IMR-90 (cell line): ENCODE measurements around the gene PEX16. TPM values are rescaled to one million over a fixed set of nuclear protein-coding genes. Genes with fewer than 3 reads are reported as not detected.
A peak's percentile ranks its signal among the peaks of the same experiment; 100 is the strongest.

Source experiments
- ATAC-seq: fragments of 200-7000 bp; cut with Tn5 transposase; 2 replicates; pipeline ENCODE4 v1.9.1; 2020; ENCODE audit warnings: low read depth, mild to moderate bottlenecking, moderate library complexity
- BruUV-seq: library from RNA; stranded (reverse); fragments of 400-500 nt; replicated peaks from 2 replicates; lab custom pipeline; 2021; lab: Mats Ljungman, UMichigan
- CTCF ChIA-PET: fragments of 300-600 bp; formaldehyde crosslinking; extraction: SDS; loops from one replicate; lab custom pipeline; 2021; ENCODE audit warnings: antibody characterized with exemption; lab: Yijun Ruan, JAX
- POLR2A ChIA-PET: fragments of 300-600 bp; sonication (Branson Sonifier 250); formaldehyde crosslinking; loops from one replicate; lab custom pipeline; 2022; ENCODE audit warnings: antibody characterized with exemption; ENCODE audit not compliant: unreplicated experiment; lab: Charles Lee
- DNase-seq: peaks from one replicate; pipeline ENCODE4 v3.0.0; 2013
- H2AFZ ChIP-seq: replicated peaks from 2 replicates; pipeline ENCODE3; 2013; ENCODE audit warnings: low read length, mild to moderate bottlenecking; ENCODE audit not compliant: poor library complexity
- H2AK5ac ChIP-seq: 2 replicates; pipeline ENCODE4 v1.6.1; 2013; ENCODE audit warnings: low read depth, low read length, inconsistent platforms
- H2AK9ac ChIP-seq: replicated peaks from 2 replicates; pipeline ENCODE3; 2013; ENCODE audit warnings: mild to moderate bottlenecking, low read depth, low read length, moderate library complexity; ENCODE audit not compliant: poor library complexity
- H2BK120ac ChIP-seq: 2 replicates; pipeline ENCODE4 v1.6.1; 2013; ENCODE audit warnings: low read depth, low read length, inconsistent platforms
- H2BK15ac ChIP-seq: 3 replicates; pipeline ENCODE4 v1.6.1; 2013; ENCODE audit warnings: low read depth, low read length, inconsistent platforms
- H2BK20ac ChIP-seq: 2 replicates; pipeline ENCODE4 v1.6.1; 2013; ENCODE audit warnings: low read depth, mild to moderate bottlenecking, inconsistent platforms, low read length, moderate library complexity
- H2BK5ac ChIP-seq: 2 replicates; pipeline ENCODE4 v1.6.1; 2013; ENCODE audit warnings: mild to moderate bottlenecking, low read depth, low read length, inconsistent platforms; ENCODE audit not compliant: poor library complexity, severe bottlenecking
- H3K14ac ChIP-seq: replicated peaks from 2 replicates; pipeline ENCODE4 v1.6.1; 2013; ENCODE audit warnings: low read depth, low read length, inconsistent platforms
- H3K18ac ChIP-seq: 2 replicates; pipeline ENCODE4 v1.6.1; 2013; ENCODE audit warnings: low read depth, low read length, control low read depth
- H3K23ac ChIP-seq: 2 replicates; pipeline ENCODE4 v1.6.1; 2013; ENCODE audit warnings: low read depth, low read length, inconsistent platforms
- H3K27ac ChIP-seq: 2 replicates; pipeline ENCODE4 v1.5.1; 2013; ENCODE audit warnings: mild to moderate bottlenecking, control low read depth, low read length; ENCODE audit not compliant: insufficient read depth
- H3K27me3 ChIP-seq: 2 replicates; pipeline ENCODE4 v1.6.1; 2013; ENCODE audit warnings: low read length; ENCODE audit not compliant: control insufficient read depth, insufficient read depth
- H3K36me3 ChIP-seq: 2 replicates; pipeline ENCODE4 v1.6.1; 2013; ENCODE audit warnings: low read length, mixed read lengths; ENCODE audit not compliant: control insufficient read depth, insufficient read depth
- H3K4ac ChIP-seq: 2 replicates; pipeline ENCODE4 v1.6.1; 2013; ENCODE audit warnings: low read depth, low read length, inconsistent platforms
- H3K4me1 ChIP-seq: 2 replicates; pipeline ENCODE4 v1.6.1; 2013; ENCODE audit warnings: low read length, mixed read lengths; ENCODE audit not compliant: control insufficient read depth, insufficient read depth
- H3K4me2 ChIP-seq: 2 replicates; pipeline ENCODE4 v1.6.1; 2013; ENCODE audit warnings: low read depth, mild to moderate bottlenecking, control low read depth, low read length, moderate library complexity
- H3K4me3 ChIP-seq: 2 replicates; pipeline ENCODE4 v1.5.1; 2013; ENCODE audit warnings: low read depth, mild to moderate bottlenecking, control low read depth, low read length, moderate library complexity; ENCODE audit not compliant: insufficient read depth
- H3K56ac ChIP-seq: 2 replicates; pipeline ENCODE4 v1.6.1; 2013; ENCODE audit warnings: low read length, inconsistent platforms; ENCODE audit not compliant: insufficient read depth; ENCODE audit errors: extremely low read depth
- H3K79me1 ChIP-seq, 2 experiments: 2 replicates each; pipeline ENCODE4 v1.6.1; 2013; ENCODE audit warnings: low read length in 2 of 2, inconsistent platforms in 1 of 2, low read depth in 1 of 2
- H3K9ac ChIP-seq: 2 replicates; pipeline ENCODE4 v1.6.1; 2013; ENCODE audit warnings: low read depth, low read length, control low read depth
- H3K9me1 ChIP-seq: 2 replicates; pipeline ENCODE4 v1.6.1; 2013; ENCODE audit warnings: low read length, inconsistent platforms; ENCODE audit not compliant: insufficient read depth
- H3K9me3 ChIP-seq: 2 replicates; pipeline ENCODE4 v1.6.1; 2013; ENCODE audit warnings: low read length; ENCODE audit not compliant: control insufficient read depth, insufficient read depth
- H4K20me1 ChIP-seq: 2 replicates; pipeline ENCODE4 v1.6.1; 2013; ENCODE audit warnings: low read length, inconsistent platforms; ENCODE audit not compliant: insufficient read depth
- H4K5ac ChIP-seq: 2 replicates; pipeline ENCODE4 v1.6.1; 2013; ENCODE audit warnings: mild to moderate bottlenecking, low read depth, low read length, control low read depth
- H4K8ac ChIP-seq, 2 experiments: 2 replicates each; pipeline ENCODE4 v1.6.1; 2013; ENCODE audit warnings: low read depth in 2 of 2, low read length in 2 of 2, control low read depth in 1 of 2, inconsistent platforms in 1 of 2
- H4K91ac ChIP-seq: 2 replicates; pipeline ENCODE4 v1.6.1; 2013; ENCODE audit warnings: low read depth, low read length, inconsistent platforms; ENCODE audit not compliant: insufficient read depth
- BHLHE40 ChIP-seq: fragments of 150-350 bp; IDR thresholded peaks from 2 replicates; pipeline ENCODE4 v1.6.1; 2016; ENCODE audit warnings: mild to moderate bottlenecking, low read depth, low read length
- CEBPB ChIP-seq: IDR thresholded peaks from 2 replicates; pipeline ENCODE4 v1.6.1; 2012; ENCODE audit warnings: low read depth, low read length, improper control_type of control experiment
- CHD1 ChIP-seq: IDR thresholded peaks from 2 replicates; pipeline ENCODE4 v1.6.1; 2012; ENCODE audit warnings: low read depth, low read length, improper control_type of control experiment
- MAFK ChIP-seq: IDR thresholded peaks from 2 replicates; pipeline ENCODE4 v1.6.1; 2012; ENCODE audit warnings: low read depth, low read length, improper control_type of control experiment
- MAZ ChIP-seq: IDR thresholded peaks from 2 replicates; pipeline ENCODE4 v1.6.1; 2012; ENCODE audit warnings: low read depth, mild to moderate bottlenecking, low read length, improper control_type of control experiment, moderate library complexity, borderline replicate concordance
- MXI1 ChIP-seq: IDR thresholded peaks from 2 replicates; pipeline ENCODE4 v1.6.1; 2012; ENCODE audit warnings: low read depth, mild to moderate bottlenecking, low read length, moderate library complexity, borderline replicate concordance
- NFE2L2 ChIP-seq: fragments of 150-350 bp; IDR thresholded peaks from 2 replicates; pipeline ENCODE4 v1.6.1; 2016; ENCODE audit warnings: low read depth, mild to moderate bottlenecking, low read length
- POLR2A ChIP-seq: IDR thresholded peaks from 2 replicates; pipeline ENCODE4 v1.6.1; 2012; ENCODE audit warnings: mild to moderate bottlenecking, low read depth, low read length
- RAD21 ChIP-seq: IDR thresholded peaks from 2 replicates; pipeline ENCODE4 v1.6.1; 2012; ENCODE audit warnings: low read length, improper control_type of control experiment
- RCOR1 ChIP-seq: IDR thresholded peaks from 2 replicates; pipeline ENCODE4 v1.6.1; 2012; ENCODE audit warnings: mild to moderate bottlenecking, low read length, improper control_type of control experiment; ENCODE audit not compliant: insufficient replicate concordance
- RFX5 ChIP-seq: IDR thresholded peaks from 2 replicates; pipeline ENCODE4 v1.8.0; 2012; ENCODE audit warnings: low read depth, mild to moderate bottlenecking, low read length, moderate library complexity
- SMC3 ChIP-seq: fragments of 150-350 bp; IDR thresholded peaks from 2 replicates; pipeline ENCODE4 v1.6.1; 2016; ENCODE audit warnings: low read depth, mild to moderate bottlenecking, antibody characterized with exemption, low read length, moderate library complexity
- WGBS, 2 experiments: methylation state at CpG; one replicate each; pipeline versions ENCODE4 v1.1.5 to v1.1.7; 2013; ENCODE audit warnings: missing lambda C conversion rate in 2 of 2; ENCODE audit not compliant: insufficient read length in 1 of 2; ENCODE audit errors: extremely low coverage in 2 of 2; 5-methylcytosine and 5-hydroxymethylcytosine counted together
- dilution Hi-C: fragments of 300-500 bp; cut with HindIII; formaldehyde crosslinking; loops from one replicate; pipeline ENCODE4 v1.14.3; 2018; ENCODE audit warnings: low sequenced_read_pairs; ENCODE audit not compliant: unreplicated experiment
- in situ Hi-C: fragments of 300-500 bp; cut with MboI; formaldehyde crosslinking; loops from 3 replicates; pipeline ENCODE4 v1.14.3; 2019; ENCODE audit warnings: low sequenced_read_pairs, inconsistent platforms, mixed read lengths
- intact Hi-C: fragments of 100-400 bp; cut with micrococcal nuclease; formaldehyde crosslinking; loops from 2 replicates; pipeline ENCODE4 v1.10.0; 2022
- polyA plus RNA-seq, 3 experiments: library from polyadenylated mRNA; depleted of rRNA; stranded (reverse); fragments of >200 nt; gene quantifications; 2 replicates each; pipeline ENCODE4 v1.2.3, GENCODE V29; 2012; ENCODE audit warnings: low replicate concordance in 1 of 3
- total RNA-seq: library from RNA; depleted of rRNA; stranded (reverse); fragments of >200 nt; gene quantifications from 2 replicates; pipeline ENCODE4 v1.2.3, GENCODE V29; 2012
- TF ChIP-seq, protein P1 (sequence below): fragments of 150-350 bp; IDR thresholded peaks from 2 replicates; pipeline ENCODE4 v1.6.1; 2017; ENCODE audit warnings: mild to moderate bottlenecking, antibody characterized with exemption, low read length, low read depth
- TF ChIP-seq, protein P2 (sequence below): conservative IDR thresholded peaks from 2 replicates; pipeline ENCODE4 v1.5.1; 2012; ENCODE audit warnings: mild to moderate bottlenecking, low read depth, low read length, improper control_type of control experiment

The PEX16 gene
- total and polyA plus RNA-seq, 2 of the 4 experiments (the other 2 are of a cell fraction): 17.9 to 23.3 TPM

DNA sequence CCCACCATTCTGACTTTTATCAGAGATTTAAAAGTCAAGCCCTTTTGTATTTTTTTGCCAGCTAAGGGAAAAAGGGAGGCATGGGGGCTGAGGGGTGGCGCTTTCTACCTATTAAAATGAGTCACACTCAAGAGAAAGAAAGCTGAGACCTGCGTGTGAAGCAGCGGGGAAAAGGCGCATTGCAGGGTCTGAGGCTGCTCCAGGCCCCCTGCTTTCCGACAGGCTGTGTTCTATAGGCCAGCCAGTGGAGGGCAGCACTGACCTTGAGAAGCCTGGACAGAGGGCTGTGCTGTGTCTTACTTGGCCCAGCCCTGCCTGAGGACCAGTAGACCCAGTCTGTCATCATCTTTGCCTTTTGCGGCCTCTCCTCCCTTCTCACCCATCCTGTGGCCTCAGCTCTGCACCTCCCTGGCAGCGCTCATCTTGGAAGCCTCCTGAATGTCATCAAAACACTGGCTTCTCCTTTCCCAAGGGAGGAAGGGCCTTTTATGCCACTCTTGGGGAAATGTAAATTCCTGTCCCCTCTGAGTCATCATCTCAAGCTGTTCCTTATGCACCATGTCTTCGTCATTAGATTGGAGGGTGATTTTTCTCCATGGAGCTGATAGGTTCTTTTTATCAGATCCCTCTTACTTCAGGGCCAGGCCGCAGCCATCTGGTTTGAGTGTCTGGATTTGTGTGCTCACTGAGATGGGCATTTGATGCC lies 44.9 kb downstream of the PEX16 start:
- peaks cover 12% of the 10 kb centered on the region for H3K9me1 ChIP-seq
- H3K27ac ChIP-seq: no peak overlapping the region
- peak; percentile 98 for ATAC-seq
- peak; percentile 95 for DNase-seq
- H4K8ac ChIP-seq: peak overlapping the region in 1 of 2 experiments; percentile 21; a peak in 1 of 4 replicates
- no peak overlapping the region for H2AK5ac ChIP-seq
- peaks cover 57% of the 10 kb centered on the region for H3K36me3 ChIP-seq
- no peak overlapping the region for H3K9ac ChIP-seq
- ChIA-PET CTCF (interaction anchor here (0.6 to 2.7 kb wide), 9 partner anchors 11 to 164 kb away, joined by 3 to 26 read pairs (median 3); partner anchors contain the start of genes CRY2 and PEX16), POLR2A (no interaction called here)
- no peak overlapping the region for H3K18ac ChIP-seq
- H2AFZ ChIP-seq: peak overlapping the region; percentile 69
- no peak overlapping the region for H3K4me3 ChIP-seq
- intact Hi-C loops (loop anchor here (10.0 kb wide), 1 partner anchor 132 kb away; no protein-coding TSS in a partner anchor), in situ Hi-C loops (loop anchor here (10.0 kb wide), 1 partner anchor 132 kb away; no protein-coding TSS in a partner anchor), dilution Hi-C loops (no loop called here)
- no peak overlapping the region for H3K56ac ChIP-seq
- peaks cover 11% of the 10 kb centered on the region for H4K20me1 ChIP-seq
- H3K27me3 ChIP-seq: no peaks in the 10 kb centered on the region
- no TSS peak for BruUV-seq
- H2BK5ac ChIP-seq: peak overlapping the region; percentile 47
- WGBS, 2 experiments: 40% methylated on average over 2 of the region's 9 CpGs; no CpG with 5 or more reads in 1 of the 2 experiments
- no peak overlapping the region for H3K14ac ChIP-seq
- peaks cover 5% of the 10 kb centered on the region for H3K4me1 ChIP-seq
- H3K4me2 ChIP-seq: no peak overlapping the region
- H2BK120ac ChIP-seq: peak overlapping the region; percentile 24; the same call in 1 of the 2 replicates
- peak overlapping the region; percentile 29 for H2AK9ac ChIP-seq
- H3K9me3 ChIP-seq: no peaks in the 10 kb centered on the region
- no peak overlapping the region for H4K5ac ChIP-seq
- H4K91ac ChIP-seq: no peak overlapping the region
- H3K79me1 ChIP-seq: peaks cover 0 to 8% of the 10 kb centered on the region in 2 experiments; a peak in 3 of 4 replicates
- H3K23ac ChIP-seq: no peak overlapping the region
- H2BK15ac ChIP-seq: no peak overlapping the region
- H3K4ac ChIP-seq: no peak overlapping the region
- no peak overlapping the region for H2BK20ac ChIP-seq
- TF ChIP-seq RAD21 (peak; percentile 82), RCOR1 (peak; percentile 81), MAFK (peak; percentile 88), CEBPB (0 out of 2 replicates have a peak, but pooled peaks have one; percentile 15), MAZ (no peak), NFE2L2 (no peak), BHLHE40 (no peak), MXI1 (no peak), POLR2A (no peak), CHD1 (no peak), SMC3 (peak; percentile 62), RFX5 (no peak)
- TF ChIP-seq, protein P1, sequence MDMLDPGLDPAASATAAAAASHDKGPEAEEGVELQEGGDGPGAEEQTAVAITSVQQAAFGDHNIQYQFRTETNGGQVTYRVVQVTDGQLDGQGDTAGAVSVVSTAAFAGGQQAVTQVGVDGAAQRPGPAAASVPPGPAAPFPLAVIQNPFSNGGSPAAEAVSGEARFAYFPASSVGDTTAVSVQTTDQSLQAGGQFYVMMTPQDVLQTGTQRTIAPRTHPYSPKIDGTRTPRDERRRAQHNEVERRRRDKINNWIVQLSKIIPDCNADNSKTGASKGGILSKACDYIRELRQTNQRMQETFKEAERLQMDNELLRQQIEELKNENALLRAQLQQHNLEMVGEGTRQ: no peak
- TF ChIP-seq, protein P2, sequence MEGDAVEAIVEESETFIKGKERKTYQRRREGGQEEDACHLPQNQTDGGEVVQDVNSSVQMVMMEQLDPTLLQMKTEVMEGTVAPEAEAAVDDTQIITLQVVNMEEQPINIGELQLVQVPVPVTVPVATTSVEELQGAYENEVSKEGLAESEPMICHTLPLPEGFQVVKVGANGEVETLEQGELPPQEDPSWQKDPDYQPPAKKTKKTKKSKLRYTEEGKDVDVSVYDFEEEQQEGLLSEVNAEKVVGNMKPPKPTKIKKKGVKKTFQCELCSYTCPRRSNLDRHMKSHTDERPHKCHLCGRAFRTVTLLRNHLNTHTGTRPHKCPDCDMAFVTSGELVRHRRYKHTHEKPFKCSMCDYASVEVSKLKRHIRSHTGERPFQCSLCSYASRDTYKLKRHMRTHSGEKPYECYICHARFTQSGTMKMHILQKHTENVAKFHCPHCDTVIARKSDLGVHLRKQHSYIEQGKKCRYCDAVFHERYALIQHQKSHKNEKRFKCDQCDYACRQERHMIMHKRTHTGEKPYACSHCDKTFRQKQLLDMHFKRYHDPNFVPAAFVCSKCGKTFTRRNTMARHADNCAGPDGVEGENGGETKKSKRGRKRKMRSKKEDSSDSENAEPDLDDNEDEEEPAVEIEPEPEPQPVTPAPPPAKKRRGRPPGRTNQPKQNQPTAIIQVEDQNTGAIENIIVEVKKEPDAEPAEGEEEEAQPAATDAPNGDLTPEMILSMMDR: peak; percentile 81
